HG02981 (cell line): ENCODE measurements around the gene SLC12A4.
"Not testable (repeated sequence)": the region's sequence is repeated elsewhere in the genome, so short reads cannot be mapped to it uniquely, and the experiment has no call there.

Source experiments
- ATAC-seq: cut with Tn5 transposase; IDR thresholded peaks from one replicate; pipeline ENCODE4 v1.9.1; 2021; ENCODE audit warnings: mild to moderate bottlenecking, moderate library complexity; ENCODE audit not compliant: unreplicated experiment

SLC12A4 gene

GRCh38 chr16:67968400-67969253 lies at the start of gene SLC12A4:
SLC12A4 (minus strand) TSS chr16:67968637; CDS start chr16:67968553, 84 bp downstream.
- ATAC-seq: peak; percentile 74

- ATAC-seq: no peak
Measured at GRCh38 chr16:68015681-68016080, 47.2 kb upstream of the SLC12A4 start, which contains the start of gene DPEP2NB. DPEP2NB (minus strand) TSS chr16:68015911; CDS start chr16:68015770, 141 bp downstream.

GRCh38 chr16:68013440-68013839 lies 45.0 kb upstream of the SLC12A4 start:
- ATAC-seq: no peak

GRCh38 chr16:68009872-68010271 lies 41.4 kb upstream of the SLC12A4 start:
- not testable (repeated sequence) for ATAC-seq

- no peak for ATAC-seq
Measured at GRCh38 chr16:68009157-68009735, 40.8 kb upstream of the SLC12A4 start.

GRCh38 chr16:68005786-68006286 lies 37.4 kb upstream of the SLC12A4 start:
- ATAC-seq: no peak

- no peak for ATAC-seq
Measured at GRCh38 chr16:68005211-68005610, 36.8 kb upstream of the SLC12A4 start.

GRCh38 chr16:68003031-68003430 lies 34.6 kb upstream of the SLC12A4 start:
- no peak for ATAC-seq

GRCh38 chr16:68000450-68000849 lies 32.0 kb upstream of the SLC12A4 start:
- ATAC-seq: no peak

- ATAC-seq: no peak
Measured at GRCh38 chr16:67999985-68000384, 31.5 kb upstream of the SLC12A4 start.

- ATAC-seq: not testable (repeated sequence)
Measured at GRCh38 chr16:67998779-67999688, 30.6 kb upstream of the SLC12A4 start, which contains the start of gene DPEP2. DPEP2 (minus strand) TSS chr16:67999484; CDS start chr16:67993212, 6,272 bp downstream.

GRCh38 chr16:67998231-67998778 lies 29.9 kb upstream of the SLC12A4 start:
- ATAC-seq: not testable (repeated sequence)

- no peak for ATAC-seq
Measured at GRCh38 chr16:67996666-67997065, 28.2 kb upstream of the SLC12A4 start.

- no peak for ATAC-seq
Measured at GRCh38 chr16:67995423-67995822, 27.0 kb upstream of the SLC12A4 start.

- not testable (repeated sequence) for ATAC-seq
Measured at GRCh38 chr16:67994040-67994408, 25.6 kb upstream of the SLC12A4 start.

GRCh38 chr16:67993207-67994039 lies 25.0 kb upstream of the SLC12A4 start:
- ATAC-seq: peak; percentile 61

- no peak for ATAC-seq
Measured at GRCh38 chr16:67992661-67993206, 24.3 kb upstream of the SLC12A4 start.

- ATAC-seq: no peak
Measured at GRCh38 chr16:67990018-67990386, 21.6 kb upstream of the SLC12A4 start.

- no peak for ATAC-seq
Measured at GRCh38 chr16:67989322-67990017, 21.0 kb upstream of the SLC12A4 start.
